Measurements from ENCODE around the gene NME7.
"Not testable (repeated sequence)": the region's sequence is repeated elsewhere in the genome, so short reads cannot be mapped to it uniquely, and the experiment has no call there.

NME7 gene

DNA sequence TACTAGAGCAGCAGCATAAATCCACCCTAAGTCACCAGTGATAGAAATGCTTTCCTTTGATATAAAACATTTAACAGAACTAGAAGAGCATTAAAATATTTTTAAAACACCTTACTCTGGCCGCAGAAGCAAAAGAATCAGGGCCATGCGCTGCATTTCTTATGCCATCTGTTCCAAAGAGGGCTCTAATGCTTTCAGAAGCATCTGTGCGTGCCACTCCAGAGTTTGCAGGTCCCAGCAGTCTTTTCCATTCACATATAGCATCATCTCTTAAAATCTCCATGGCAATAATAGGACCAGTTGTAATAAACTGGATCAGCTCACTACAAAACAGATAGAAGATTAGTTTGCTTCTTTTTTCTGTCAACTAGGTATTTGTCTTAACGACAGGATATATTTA, 69.2 kb downstream of the NME7 start:
- DNase-seq: peak; percentile 61

DNA sequence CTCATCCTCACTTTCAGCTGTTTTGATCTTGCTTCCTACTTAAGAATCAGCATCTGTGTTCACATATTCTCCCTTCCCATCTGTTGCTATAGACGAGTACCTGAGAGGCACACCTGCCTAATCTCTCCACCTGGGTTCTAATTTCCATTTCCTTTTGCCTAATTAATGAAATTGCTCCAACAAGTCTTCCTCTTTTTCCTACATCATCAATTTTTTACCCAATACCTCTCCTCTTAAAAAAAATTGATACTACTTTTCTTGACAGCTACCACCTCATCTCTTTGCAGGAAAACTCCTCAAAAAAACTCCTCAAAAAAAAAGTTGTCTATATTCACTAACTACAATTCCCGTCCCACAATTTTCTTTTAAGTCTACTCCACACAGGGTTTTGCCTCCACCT, 71.8 kb downstream of the NME7 start:
- no peak for DNase-seq

DNA sequence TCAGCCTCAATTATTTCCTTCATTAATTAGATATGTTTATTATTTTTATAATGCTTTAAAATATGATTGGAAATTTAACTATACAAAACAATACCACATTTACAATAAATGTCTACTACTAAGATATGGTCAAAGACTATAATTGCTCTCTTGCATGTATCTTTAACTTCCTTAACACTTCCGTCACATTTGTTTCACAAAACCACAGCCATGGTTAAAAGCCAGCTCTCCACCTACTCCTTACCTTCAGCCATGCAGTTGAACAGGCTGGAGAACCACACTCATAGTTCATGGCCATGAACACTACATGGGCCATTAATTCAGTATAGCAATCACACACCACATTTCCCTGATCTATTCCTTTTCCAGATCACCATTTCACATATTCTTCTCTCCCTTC, 72.2 kb downstream of the NME7 start:
- DNase-seq: no peak

DNA sequence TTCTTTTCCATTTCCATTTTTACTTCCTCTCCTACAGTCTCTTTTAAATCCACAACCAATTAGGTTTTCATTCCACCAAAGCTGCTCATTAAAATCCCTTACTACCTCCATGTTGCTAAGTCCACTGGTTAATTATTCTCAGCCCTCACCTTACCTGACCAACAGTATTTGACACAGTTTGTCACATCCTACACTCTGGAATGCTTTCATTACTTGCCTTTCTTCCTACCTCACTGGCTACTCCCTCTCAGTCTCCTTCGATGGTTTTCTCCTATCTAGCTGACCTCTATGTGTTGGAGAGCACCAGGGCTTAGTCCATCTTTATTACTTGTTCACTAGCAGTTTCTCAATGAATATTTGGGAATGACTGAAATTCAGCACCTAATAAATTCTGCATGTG, 78.6 kb downstream of the NME7 start:
- no peak for DNase-seq

DNA sequence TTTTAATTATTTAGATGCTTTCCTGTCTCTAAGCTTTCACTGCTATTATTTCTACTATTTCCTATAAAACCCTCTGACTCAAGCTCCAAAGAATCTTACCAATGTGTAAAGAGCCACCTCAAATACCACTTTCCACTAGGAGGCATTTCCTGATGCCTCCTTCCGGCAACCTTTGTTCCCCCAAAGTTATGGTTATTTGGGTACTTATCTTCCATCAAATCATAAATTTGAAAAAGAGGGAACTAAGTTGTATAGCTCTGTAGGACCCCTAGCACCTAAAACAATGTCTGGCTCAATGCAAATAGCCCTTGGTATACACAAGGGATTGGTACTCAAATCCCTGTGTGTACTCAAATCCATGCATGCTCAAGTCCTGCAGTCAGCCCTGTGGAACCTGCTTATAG, 79.6 kb downstream of the NME7 start:
- DNase-seq: no peak

- DNase-seq: no peak
These were observed 80.3 kb downstream of the NME7 start for GRCh38 chr1:169287280-169287679.

GRCh38 chr1:169281562-169281961, 86.0 kb downstream of the NME7 start:
- DNase-seq: not testable (repeated sequence)

DNA sequence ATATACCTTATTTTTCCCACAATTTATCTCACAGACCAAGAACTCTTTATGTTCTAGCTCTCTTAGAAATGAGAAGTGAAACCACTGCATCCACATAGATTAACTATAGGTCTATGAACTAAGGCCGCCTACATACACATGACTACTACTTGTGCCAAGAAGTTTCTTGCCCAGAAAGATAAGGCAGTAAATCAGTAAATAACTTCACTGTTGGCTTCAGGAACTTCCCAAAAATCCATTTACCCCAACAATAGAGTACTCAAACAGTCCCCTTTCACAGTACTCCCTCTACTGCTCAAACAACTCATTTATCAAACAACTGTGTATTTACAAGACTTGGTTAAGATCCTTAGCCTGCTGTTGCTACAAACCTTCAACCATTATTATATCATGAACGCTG, 96.5 kb downstream of the NME7 start:
- no peak for DNase-seq

GRCh38 chr1:169266133-169266532, 101.5 kb downstream of the NME7 start:
- no peak for DNase-seq

- DNase-seq: no peak
These were observed 104.5 kb downstream of the NME7 start for GRCh38 chr1:169263059-169263458.

- DNase-seq: no peak
These were observed 105.7 kb downstream of the NME7 start for GRCh38 chr1:169261884-169262283.

GRCh38 chr1:169260478-169261151, 107.0 kb downstream of the NME7 start:
- DNase-seq: no peak

- DNase-seq: no peak
These were observed 107.8 kb downstream of the NME7 start for GRCh38 chr1:169259816-169260215.

- DNase-seq: no peak
These were observed 116.8 kb downstream of the NME7 start for GRCh38 chr1:169250795-169251194.

- no peak for DNase-seq
These were observed 117.6 kb downstream of the NME7 start for GRCh38 chr1:169250022-169250421.

- DNase-seq: no peak
These were observed 118.0 kb downstream of the NME7 start for GRCh38 chr1:169249611-169250010.

DNA sequence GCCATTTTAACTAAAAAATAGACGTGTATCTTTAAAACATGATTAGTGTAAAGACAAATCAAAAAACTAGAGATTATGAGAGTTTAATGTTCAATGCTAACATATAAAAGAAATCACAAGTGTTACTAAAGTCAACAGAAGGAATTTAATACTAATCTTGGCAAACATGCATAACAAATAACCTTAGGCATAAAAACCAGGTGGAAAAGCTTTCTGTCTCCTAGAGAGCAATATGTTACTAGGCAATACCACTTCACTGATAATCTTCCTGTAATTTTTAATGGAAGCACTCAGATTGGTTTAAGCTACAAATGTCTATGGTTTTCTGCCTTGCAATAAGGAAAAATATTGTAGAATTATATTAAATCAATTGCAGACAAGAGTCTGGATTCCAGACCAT, 121.9 kb downstream of the NME7 start:
- no peak for DNase-seq

GRCh38 chr1:169240449-169241232, 127.0 kb downstream of the NME7 start:
- peak; percentile 42 for DNase-seq

- no peak for DNase-seq
These were observed 130.7 kb downstream of the NME7 start for GRCh38 chr1:169236880-169237279.

DNA sequence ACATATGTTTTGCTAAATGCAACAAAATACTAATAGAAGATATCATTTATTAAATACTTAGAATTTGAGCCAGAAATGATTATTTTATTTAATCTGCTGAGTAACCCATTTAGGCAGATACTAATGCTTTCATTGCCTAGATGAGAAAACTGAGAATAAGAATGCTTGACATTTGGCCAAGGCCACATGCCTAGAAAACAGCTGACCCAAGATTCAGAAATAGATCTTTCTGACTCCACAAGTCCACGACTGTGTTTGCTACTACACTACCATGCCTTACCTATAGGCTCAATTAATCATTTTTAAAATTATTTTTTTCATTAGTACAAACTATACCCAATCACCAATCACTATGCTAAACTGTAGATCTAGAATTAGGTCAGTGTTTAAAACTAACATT, 131.5 kb downstream of the NME7 start:
- no peak for DNase-seq

GRCh38 chr1:169235568-169235967, 132.0 kb downstream of the NME7 start:
- no peak for DNase-seq

GRCh38 chr1:169234780-169235179, 132.8 kb downstream of the NME7 start:
- no peak for DNase-seq

- no peak for DNase-seq
These were observed 150.0 kb downstream of the NME7 start for GRCh38 chr1:169217636-169218035.

DNA sequence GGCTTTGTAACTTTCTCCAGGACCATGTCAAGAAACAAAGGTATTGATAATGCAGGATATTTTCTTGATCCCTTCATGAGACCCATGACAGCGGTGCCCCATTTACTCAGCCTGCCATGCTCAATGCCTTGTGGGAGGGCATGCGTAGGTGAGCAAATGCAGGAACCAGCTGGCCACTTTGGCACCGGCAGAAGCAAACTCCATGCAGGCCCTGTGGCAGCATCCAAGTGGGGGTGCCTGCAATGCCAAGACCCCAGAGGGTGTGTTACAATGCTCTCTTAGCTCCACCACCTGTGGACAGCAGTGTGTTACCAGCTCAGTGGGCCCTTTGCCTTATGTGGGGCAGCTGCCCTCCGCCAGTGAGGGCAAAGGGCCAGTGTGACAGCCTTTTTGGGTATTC, 153.0 kb downstream of the NME7 start:
- no peak for DNase-seq

- DNase-seq: no peak
These were observed 155.5 kb downstream of the NME7 start for GRCh38 chr1:169212088-169212487.

Measured in NCI-H1694 (cell line).